Suppressor macrophage treated with lipopolysaccharide for 1 hour (primary cell): ENCODE measurements around the gene SMAD6.

ENCODE experiments used
- DNase-seq, 3 donors: peaks; one replicate each; pipeline ENCODE4 v3.0.0-alpha.2; 2020 to 2022

Gene SMAD6

GRCh38 chr15:66800584-66801235 lies 98.7 kb downstream of the SMAD6 start:
- no peak for DNase-seq

GRCh38 chr15:66801266-66801665 lies 99.2 kb downstream of the SMAD6 start:
- DNase-seq: no peak

- peak in 1 of 3 donors; percentile 20 for DNase-seq
Observed at GRCh38 chr15:66802025-66803001, 100.3 kb downstream of the SMAD6 start.

GRCh38 chr15:66803182-66803729 lies 101.2 kb downstream of the SMAD6 start:
- DNase-seq: peak; percentile 77 to 87 (median 82)

GRCh38 chr15:66803749-66804148 lies 101.7 kb downstream of the SMAD6 start:
- no peak for DNase-seq

GRCh38 chr15:66805202-66805885 lies 103.3 kb downstream of the SMAD6 start:
- no peak for DNase-seq

- DNase-seq: no peak
Observed at GRCh38 chr15:66808181-66808824, 106.3 kb downstream of the SMAD6 start.

GRCh38 chr15:66809664-66810063 lies 107.6 kb downstream of the SMAD6 start:
- no peak for DNase-seq

- no peak for DNase-seq
Observed at GRCh38 chr15:66815318-66815717, 113.3 kb downstream of the SMAD6 start.

- DNase-seq: no peak
Observed at GRCh38 chr15:66816201-66816600, 114.2 kb downstream of the SMAD6 start.

- peak; percentile 69 to 72 (median 72) for DNase-seq
Observed at GRCh38 chr15:66819084-66819483, 117.0 kb downstream of the SMAD6 start.

GRCh38 chr15:66820481-66821176 lies 118.6 kb downstream of the SMAD6 start:
- peak; percentile 29 to 55 (median 38) for DNase-seq

GRCh38 chr15:66821307-66821706 lies 119.3 kb downstream of the SMAD6 start:
- no peak for DNase-seq

GRCh38 chr15:66822114-66822513 lies 120.1 kb downstream of the SMAD6 start:
- no peak for DNase-seq

GRCh38 chr15:66822576-66822975 lies 120.5 kb downstream of the SMAD6 start:
- no peak for DNase-seq

GRCh38 chr15:66823601-66824000 lies 121.6 kb downstream of the SMAD6 start:
- no peak for DNase-seq

- no peak for DNase-seq
Observed at GRCh38 chr15:66824424-66824823, 122.4 kb downstream of the SMAD6 start.

- no peak for DNase-seq
Observed at GRCh38 chr15:66825139-66825538, 123.1 kb downstream of the SMAD6 start.

- no peak for DNase-seq
Observed at GRCh38 chr15:66825731-66826130, 123.7 kb downstream of the SMAD6 start.

- no peak for DNase-seq
Observed at GRCh38 chr15:66826507-66826906, 124.5 kb downstream of the SMAD6 start.

GRCh38 chr15:66827039-66827697 lies 125.1 kb downstream of the SMAD6 start:
- no peak for DNase-seq
